T-cell (primary cell): ENCODE results near the gene TMEM242. TPM values are rescaled to one million over a fixed set of nuclear protein-coding genes. Genes with fewer than 3 reads are reported as not detected.

Experiments
- ATAC-seq, 4 experiments: fragments of 200-7000 bp in 3 of 4; fragments of 150-1000 bp in 1 of 4; cut with Tn5 transposase; replicated peaks in 1 of 4; 1 replicate in 3 of 4; 2 replicates in 1 of 4; pipeline ENCODE4 v1.10.0; 2021; ENCODE audit warnings: moderate library complexity in 3 of 4, mild to moderate bottlenecking in 2 of 4, moderate number of reproducible peaks in 1 of 4
- CTCF ChIA-PET, 2 donors: fragments of 300-600 bp; sonication (Branson Sonifier 250); formaldehyde crosslinking; loops; one replicate each; lab custom pipeline; 2022; ENCODE audit warnings: antibody characterized with exemption in 2 of 2; lab: Charles Lee
- POLR2A ChIA-PET, 2 donors: fragments of 300-600 bp; sonication (Branson Sonifier 250); formaldehyde crosslinking; loops; one replicate each; lab custom pipeline; 2022; ENCODE audit warnings: antibody characterized with exemption in 2 of 2; lab: Charles Lee
- DNase-seq, 35 experiments: peaks; one replicate each; pipeline versions ENCODE4 v3.0.0 to v3.0.0-alpha.2; 2013 to 2023
- H3K27ac ChIP-seq: one replicate; pipeline ENCODE4 v1.5.1; 2013; ENCODE audit warnings: low read length
- H3K27me3 ChIP-seq, 2 experiments: replicated peaks in 1 of 2; 1 replicate in 1 of 2; 2 replicates in 1 of 2; pipeline versions ENCODE4 v1.6.1 to v1.7.0; 2013; ENCODE audit warnings: low read length in 1 of 2, mixed read lengths in 1 of 2; ENCODE audit not compliant: control insufficient read depth in 2 of 2, insufficient read depth in 2 of 2; ENCODE audit errors: extremely low read depth in 1 of 2
- H3K36me3 ChIP-seq, 2 donors: 1 replicate in 1 of 2; 2 replicates in 1 of 2; pipeline versions ENCODE4 v1.6.1 to v1.7.0; 2013; ENCODE audit warnings: low read length in 1 of 2; ENCODE audit not compliant: control insufficient read depth in 2 of 2, insufficient read depth in 1 of 2; ENCODE audit errors: extremely low read depth in 1 of 2
- H3K4me1 ChIP-seq, 2 experiments: 1 replicate in 1 of 2; 2 replicates in 1 of 2; pipeline versions ENCODE4 v1.6.1 to v1.7.0; 2013; ENCODE audit warnings: low read length in 2 of 2, mixed read lengths in 1 of 2; ENCODE audit not compliant: insufficient read depth in 2 of 2, control insufficient read depth in 1 of 2; ENCODE audit errors: extremely low read depth in 1 of 2
- H3K4me3 ChIP-seq, 2 donors: 1 replicate in 1 of 2; 2 replicates in 1 of 2; pipeline versions ENCODE4 v1.5.1 to v1.7.0; 2013; ENCODE audit warnings: mild to moderate bottlenecking in 2 of 2, low read length in 1 of 2, moderate library complexity in 1 of 2; ENCODE audit not compliant: control insufficient read depth in 1 of 2; ENCODE audit errors: extremely low read depth in 1 of 2
- H3K9me3 ChIP-seq: 2 replicates; pipeline ENCODE4 v1.7.0; 2013
- H3K27ac Mint-ChIP-seq, 2 donors: one replicate each; pipeline ENCODE4 v1.8.0; 2020 to 2021; ENCODE audit warnings: mild to moderate bottlenecking in 2 of 2, mixed read lengths in 2 of 2
- H3K27me3 Mint-ChIP-seq, 2 donors: one replicate each; pipeline ENCODE4 v1.8.0; 2021 to 2022; ENCODE audit warnings: mixed read lengths in 2 of 2
- H3K36me3 Mint-ChIP-seq: one replicate; pipeline ENCODE4 v1.8.0; 2021; ENCODE audit warnings: mixed read lengths
- H3K4me1 Mint-ChIP-seq, 3 donors: one replicate each; pipeline ENCODE4 v1.8.0; 2020 to 2022; ENCODE audit warnings: mixed read lengths in 3 of 3, mild to moderate bottlenecking in 1 of 3
- H3K4me3 Mint-ChIP-seq, 3 donors: one replicate each; pipeline ENCODE4 v1.8.0; 2020 to 2022; ENCODE audit warnings: mild to moderate bottlenecking in 3 of 3, mixed read lengths in 3 of 3, moderate library complexity in 3 of 3
- H3K9me3 Mint-ChIP-seq, 3 donors: one replicate each; pipeline ENCODE4 v1.8.0; 2020 to 2022; ENCODE audit warnings: mixed read lengths in 3 of 3
- WGBS: methylation state at CpG from one replicate; pipeline ENCODE4 v1.1.5; 2013; ENCODE audit warnings: missing lambda C conversion rate; ENCODE audit not compliant: insufficient coverage; 5-methylcytosine and 5-hydroxymethylcytosine counted together
- total RNA-seq, 35 experiments: library from RNA in 6 of 35; stranded (reverse) in 6 of 35; fragments of 120-200 nt in 1 of 35; gene quantifications; one replicate each; pipeline versions ENCODE4 v1.2.1 to v1.2.4 and lab custom pipeline; 2013 to 2026

TMEM242 gene
- total RNA-seq, 5 donors from 2014 or later (not counting 1 experiment from before 2014, with no cell fraction given): 10.3 to 17.9 (median 12.9) TPM

- peaks cover 0 to 12% (median 5%) of the 10 kb centered on the region in 3 donors for H3K4me1 Mint-ChIP-seq
- CTCF ChIA-PET: interaction anchor here in 1 of 2 donors (0.9 kb wide), 1 partner anchor 27 kb away, joined by 3 read pairs; no protein-coding TSS in a partner anchor
- POLR2A ChIA-PET: interaction anchor here in 1 of 2 donors (0.6 kb wide), 1 partner anchor 129 kb away, joined by 3 read pairs; no protein-coding TSS in a partner anchor
- Histone ChIP-seq H3K4me3 (no peak overlapping the region), H3K4me1 (peaks cover 0 to 8% of the 10 kb centered on the region in 2 experiments), H3K27ac (no peak overlapping the region), H3K27me3 (peaks cover 0 to 39% of the 10 kb centered on the region in 2 experiments), H3K36me3 (no peaks in the 10 kb centered on the region), H3K9me3 (no peaks in the 10 kb centered on the region)
- peaks cover 12 to 13% of the 10 kb centered on the region in 2 donors for H3K27me3 Mint-ChIP-seq
- ATAC-seq: no peak
- H3K4me3 Mint-ChIP-seq: no peak overlapping the region
- DNase-seq: no peak
- 87% methylated on average over 6 of the region's 7 CpGs for WGBS
- H3K27ac Mint-ChIP-seq: no peak overlapping the region
- no peaks in the 10 kb centered on the region for H3K36me3 Mint-ChIP-seq
- peaks cover 2 to 8% (median 4%) of the 10 kb centered on the region in 3 donors for H3K9me3 Mint-ChIP-seq
Measured at GRCh38 chr6:157253017-157253416, 70.3 kb downstream of the TMEM242 start.

DNA sequence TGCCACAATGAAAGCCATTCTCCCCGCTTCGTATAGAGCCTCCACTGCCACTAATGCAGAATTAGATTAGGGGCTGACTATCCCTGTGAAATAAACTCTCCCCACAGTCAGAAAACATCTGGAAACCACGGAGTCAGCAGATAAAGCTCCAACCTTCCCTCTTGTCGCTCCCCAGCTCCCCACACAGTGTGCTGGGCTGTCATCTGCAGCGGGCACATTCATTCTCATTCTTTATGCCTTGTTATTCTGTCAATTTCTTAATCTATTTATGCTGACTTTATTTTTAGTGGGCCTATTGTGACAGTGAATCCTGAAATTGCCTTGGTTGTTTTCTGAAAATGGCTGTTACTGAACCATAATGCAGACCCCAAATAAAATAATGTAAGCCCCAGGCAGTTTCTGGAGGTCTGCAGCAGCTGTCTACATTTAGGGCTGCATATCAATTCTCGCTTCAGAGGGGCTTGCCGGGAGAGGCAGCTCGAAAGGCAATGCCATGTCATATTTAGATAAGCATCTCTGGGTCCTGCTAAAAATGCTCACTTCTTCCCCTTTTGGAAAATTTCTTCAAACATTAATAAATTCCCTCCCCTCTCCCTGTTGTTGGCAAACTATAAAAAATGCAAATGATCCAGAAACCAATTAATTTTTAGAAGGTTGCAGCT, 71.6 kb downstream of the TMEM242 start:
- ChIA-PET POLR2A (no interaction called here), CTCF (interaction anchor here (0.7 to 0.9 kb wide), 2 partner anchors 26 to 349 kb away, joined by 3 read pairs; no protein-coding TSS in a partner anchor)
- Histone ChIP-seq H3K36me3 (no peaks in the 10 kb centered on the region), H3K9me3 (no peaks in the 10 kb centered on the region), H3K27me3 (peaks cover 0 to 36% of the 10 kb centered on the region in 2 experiments), H3K27ac (no peak overlapping the region), H3K4me1 (peaks cover 0 to 6% of the 10 kb centered on the region in 2 experiments), H3K4me3 (no peak overlapping the region)
- no peaks in the 10 kb centered on the region for H3K36me3 Mint-ChIP-seq
- peaks cover 0 to 9% (median 5%) of the 10 kb centered on the region in 3 donors for H3K4me1 Mint-ChIP-seq
- no peak overlapping the region for H3K4me3 Mint-ChIP-seq
- 84% methylated on average over 6 of the region's 8 CpGs for WGBS
- H3K9me3 Mint-ChIP-seq: peaks cover 2 to 9% (median 4%) of the 10 kb centered on the region in 3 donors
- H3K27ac Mint-ChIP-seq: no peak overlapping the region
- DNase-seq (no peak), ATAC-seq (no peak)
- H3K27me3 Mint-ChIP-seq: peaks cover 8 to 11% of the 10 kb centered on the region in 2 donors

DNA sequence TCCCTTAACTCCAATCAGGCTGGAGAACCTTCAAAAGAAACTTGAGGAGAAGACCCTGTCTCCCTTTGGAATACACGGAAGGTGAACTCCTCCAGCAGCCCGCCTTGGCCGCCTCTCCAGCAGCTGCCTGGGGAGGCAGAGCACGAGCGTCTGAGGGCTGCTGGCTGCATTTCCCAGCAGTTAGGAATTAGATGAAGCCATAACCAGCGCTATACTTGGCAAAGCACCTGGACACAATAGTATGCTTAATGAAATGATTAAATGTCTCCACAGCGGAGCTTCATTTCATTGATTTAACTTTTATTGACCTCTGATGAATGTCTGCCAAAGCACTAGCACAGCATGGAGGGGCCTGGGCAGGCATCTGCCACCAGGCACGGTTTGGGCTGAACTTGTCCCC, 73.5 kb downstream of the TMEM242 start:
- no peaks in the 10 kb centered on the region for H3K36me3 ChIP-seq
- H3K36me3 Mint-ChIP-seq: no peaks in the 10 kb centered on the region
- H3K4me1 ChIP-seq: peaks cover 0 to 6% of the 10 kb centered on the region in 2 experiments
- ChIA-PET POLR2A (no interaction called here), CTCF (no interaction called here)
- H3K27ac Mint-ChIP-seq: no peak overlapping the region
- ATAC-seq: no peak
- 97% methylated on average over 6 of the region's 8 CpGs for WGBS
- peaks cover 0 to 30% of the 10 kb centered on the region in 2 experiments for H3K27me3 ChIP-seq
- no peak overlapping the region for H3K27ac ChIP-seq
- DNase-seq: no peak
- no peak overlapping the region for H3K4me3 ChIP-seq
- peaks cover 0 to 3% of the 10 kb centered on the region in 2 donors for H3K27me3 Mint-ChIP-seq
- H3K4me3 Mint-ChIP-seq: no peak overlapping the region
- H3K4me1 Mint-ChIP-seq: peaks cover 0 to 7% (median 5%) of the 10 kb centered on the region in 3 donors
- peaks cover 2 to 9% (median 4%) of the 10 kb centered on the region in 3 donors for H3K9me3 Mint-ChIP-seq
- no peaks in the 10 kb centered on the region for H3K9me3 ChIP-seq

DNA sequence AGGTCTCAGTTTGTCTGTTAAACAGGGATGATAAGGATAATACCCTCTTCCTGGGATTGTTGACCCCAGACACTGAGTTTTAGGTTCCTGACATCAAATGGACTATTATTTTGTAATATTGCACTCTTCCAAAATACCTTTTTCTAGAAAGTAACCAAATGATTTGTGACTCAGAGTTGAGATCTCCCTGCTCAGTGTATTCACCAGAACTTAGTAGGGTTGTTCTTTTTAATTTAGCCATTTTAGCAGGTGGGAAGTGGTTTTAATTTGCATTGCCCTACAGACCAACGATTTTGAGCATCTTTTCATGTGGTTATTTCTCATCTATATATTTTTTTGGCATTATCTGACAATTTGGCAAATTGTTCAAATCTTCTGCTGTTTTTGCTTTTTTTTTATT, 75.1 kb downstream of the TMEM242 start:
- Histone ChIP-seq H3K9me3 (no peaks in the 10 kb centered on the region), H3K27ac (no peak overlapping the region), H3K27me3 (peaks cover 0 to 32% of the 10 kb centered on the region in 2 experiments), H3K4me1 (no peaks in the 10 kb centered on the region), H3K4me3 (no peak overlapping the region), H3K36me3 (no peaks in the 10 kb centered on the region)
- ChIA-PET CTCF (no interaction called here), POLR2A (no interaction called here)
- WGBS: no CpG with 5 or more reads among the region's 1 CpG
- ATAC-seq (no peak), DNase-seq (no peak)
- Mint-ChIP-seq H3K4me1 (no peaks in the 10 kb centered on the region), H3K9me3 (peaks cover 2 to 9% (median 4%) of the 10 kb centered on the region in 3 donors), H3K27ac (no peak overlapping the region), H3K4me3 (no peak overlapping the region), H3K27me3 (no peaks in the 10 kb centered on the region), H3K36me3 (no peaks in the 10 kb centered on the region)

DNA sequence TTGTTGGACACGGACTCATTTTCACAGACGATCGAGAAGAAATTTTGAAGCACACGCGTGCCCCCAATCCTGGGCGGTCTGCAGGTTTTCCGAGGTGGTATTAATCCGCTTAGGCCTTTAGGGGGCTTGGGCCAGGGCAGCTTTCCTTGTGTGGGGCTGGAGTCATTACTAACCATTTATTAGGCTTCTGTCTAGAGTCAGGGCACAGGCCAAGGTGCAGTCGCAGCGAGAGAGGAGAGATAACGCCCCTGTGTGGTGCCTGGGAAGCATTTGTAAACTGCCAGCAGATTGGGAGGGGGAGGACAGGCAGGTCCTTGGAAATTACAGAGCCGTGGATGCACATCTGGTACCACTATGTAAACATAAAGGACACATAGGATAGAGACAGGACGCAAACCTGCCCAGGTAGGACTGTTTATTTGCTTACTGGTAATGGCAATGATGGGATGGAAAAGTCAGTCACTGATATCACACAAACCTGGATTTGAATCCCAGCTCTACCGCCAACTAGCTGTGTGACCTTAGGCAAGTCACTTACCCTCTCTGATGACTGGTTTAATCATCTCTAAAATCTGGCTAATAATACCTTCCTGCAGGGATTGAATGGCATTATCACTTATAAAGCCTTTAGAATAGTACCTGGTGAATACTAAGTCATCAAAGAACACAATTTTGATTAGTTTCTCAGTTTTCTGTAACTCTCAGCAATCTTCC, 76.4 kb downstream of the TMEM242 start:
- Histone ChIP-seq H3K9me3 (no peaks in the 10 kb centered on the region), H3K27me3 (peaks cover 0 to 30% of the 10 kb centered on the region in 2 experiments), H3K36me3 (no peaks in the 10 kb centered on the region), H3K27ac (no peak overlapping the region), H3K4me3 (no peak overlapping the region), H3K4me1 (no peaks in the 10 kb centered on the region)
- POLR2A ChIA-PET: no interaction called here
- CTCF ChIA-PET: no interaction called here
- H3K4me3 Mint-ChIP-seq: no peak overlapping the region
- WGBS: 92% methylated on average over 12 of the region's 14 CpGs
- H3K27me3 Mint-ChIP-seq: no peaks in the 10 kb centered on the region
- peaks cover 2 to 9% (median 4%) of the 10 kb centered on the region in 3 donors for H3K9me3 Mint-ChIP-seq
- H3K27ac Mint-ChIP-seq: no peak overlapping the region
- DNase-seq (no peak), ATAC-seq (no peak)
- no peaks in the 10 kb centered on the region for H3K36me3 Mint-ChIP-seq
- H3K4me1 Mint-ChIP-seq: no peaks in the 10 kb centered on the region

GRCh38 chr6:157246048-157246630, 77.2 kb downstream of the TMEM242 start:
- ChIA-PET POLR2A (no interaction called here), CTCF (no interaction called here)
- no peaks in the 10 kb centered on the region for H3K9me3 ChIP-seq

More at GRCh38 chr6:157246048-157246630, 77.2 kb downstream of the TMEM242 start:
- no peaks in the 10 kb centered on the region for H3K27me3 Mint-ChIP-seq
- H3K27me3 ChIP-seq: peaks cover 0 to 37% of the 10 kb centered on the region in 2 experiments
- ATAC-seq: no peak
- H3K4me3 Mint-ChIP-seq: no peak overlapping the region
- no peaks in the 10 kb centered on the region for H3K36me3 ChIP-seq
- H3K27ac ChIP-seq: no peak overlapping the region
- H3K9me3 Mint-ChIP-seq: peaks cover 2 to 9% (median 4%) of the 10 kb centered on the region in 3 donors
- no peaks in the 10 kb centered on the region for H3K4me1 Mint-ChIP-seq
- 92% methylated on average over 16 of the region's 21 CpGs for WGBS
- no peak for DNase-seq
- H3K4me1 ChIP-seq: no peaks in the 10 kb centered on the region
- H3K36me3 Mint-ChIP-seq: no peaks in the 10 kb centered on the region
- no peak overlapping the region for H3K4me3 ChIP-seq
- H3K27ac Mint-ChIP-seq: no peak overlapping the region
